GM12801 (cell line): ENCODE data around the gene R3HDM1.

ENCODE experiments used
- TF ChIP-seq, protein P1 (sequence below): IDR thresholded peaks from one replicate; pipeline ENCODE4 v1.5.1; 2011; ENCODE audit warnings: control low read depth; ENCODE audit not compliant: insufficient read length; ENCODE audit errors: extremely low read depth

Gene R3HDM1

GRCh38 chr2:135603543-135603942 lies 72.3 kb downstream of the R3HDM1 start:
- TF ChIP-seq, protein P1, sequence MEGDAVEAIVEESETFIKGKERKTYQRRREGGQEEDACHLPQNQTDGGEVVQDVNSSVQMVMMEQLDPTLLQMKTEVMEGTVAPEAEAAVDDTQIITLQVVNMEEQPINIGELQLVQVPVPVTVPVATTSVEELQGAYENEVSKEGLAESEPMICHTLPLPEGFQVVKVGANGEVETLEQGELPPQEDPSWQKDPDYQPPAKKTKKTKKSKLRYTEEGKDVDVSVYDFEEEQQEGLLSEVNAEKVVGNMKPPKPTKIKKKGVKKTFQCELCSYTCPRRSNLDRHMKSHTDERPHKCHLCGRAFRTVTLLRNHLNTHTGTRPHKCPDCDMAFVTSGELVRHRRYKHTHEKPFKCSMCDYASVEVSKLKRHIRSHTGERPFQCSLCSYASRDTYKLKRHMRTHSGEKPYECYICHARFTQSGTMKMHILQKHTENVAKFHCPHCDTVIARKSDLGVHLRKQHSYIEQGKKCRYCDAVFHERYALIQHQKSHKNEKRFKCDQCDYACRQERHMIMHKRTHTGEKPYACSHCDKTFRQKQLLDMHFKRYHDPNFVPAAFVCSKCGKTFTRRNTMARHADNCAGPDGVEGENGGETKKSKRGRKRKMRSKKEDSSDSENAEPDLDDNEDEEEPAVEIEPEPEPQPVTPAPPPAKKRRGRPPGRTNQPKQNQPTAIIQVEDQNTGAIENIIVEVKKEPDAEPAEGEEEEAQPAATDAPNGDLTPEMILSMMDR = no peak

DNA sequence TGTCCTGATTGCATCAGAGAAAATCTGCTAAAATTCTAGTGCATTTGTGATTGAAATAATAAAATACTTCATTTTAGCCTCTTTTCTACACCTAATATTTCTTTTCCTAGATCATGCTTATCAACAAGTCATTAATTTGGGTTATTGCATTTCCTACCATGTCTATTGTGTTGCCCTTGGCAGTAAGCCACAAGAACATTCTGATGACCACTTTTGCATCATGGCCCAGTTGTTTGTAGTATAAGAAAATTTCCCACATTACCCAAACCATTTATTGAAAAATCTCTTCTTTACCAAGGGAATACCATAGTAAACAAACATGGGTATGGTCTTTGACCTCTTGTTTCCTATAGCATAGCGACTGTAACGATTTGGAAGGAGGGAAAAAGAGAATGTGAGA lies 76.3 kb downstream of the R3HDM1 start:
- TF ChIP-seq, protein P1 = no peak

- TF ChIP-seq, protein P1 = no peak
Observed at GRCh38 chr2:135612319-135612718, 81.0 kb downstream of the R3HDM1 start.

GRCh38 chr2:135615404-135615803 lies 84.1 kb downstream of the R3HDM1 start:
- TF ChIP-seq, protein P1 = no peak

- TF ChIP-seq, protein P1 = no peak
Observed at GRCh38 chr2:135617501-135618015, 86.3 kb downstream of the R3HDM1 start.

DNA sequence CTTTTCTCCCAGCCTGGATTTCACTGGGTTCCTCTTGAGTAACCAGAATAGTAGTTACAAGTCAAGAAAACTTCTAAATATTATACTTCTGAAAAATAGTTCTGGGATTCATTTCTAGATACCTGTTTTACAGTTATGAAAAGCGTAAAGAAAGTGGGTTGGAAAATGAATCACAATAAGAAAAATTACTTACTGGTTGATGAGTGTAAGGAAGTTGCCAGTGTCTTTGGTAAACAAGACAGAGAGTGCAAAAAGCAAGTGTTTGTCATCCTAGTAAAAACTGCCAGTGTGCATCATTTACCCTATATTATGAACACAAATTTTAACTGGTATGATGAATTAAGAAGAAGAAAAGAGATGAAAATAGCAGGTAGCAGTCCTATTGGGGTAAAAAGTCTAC lies 88.9 kb downstream of the R3HDM1 start:
- TF ChIP-seq, protein P1 = no peak

- TF ChIP-seq, protein P1 = no peak
Observed at GRCh38 chr2:135629520-135629919, 98.2 kb downstream of the R3HDM1 start.
